Glomerular visceral epithelial cell (primary cell): ENCODE measurements around the gene NOL4L.
"Not testable (repeated sequence)": the region's sequence is repeated elsewhere in the genome, so short reads cannot be mapped to it uniquely, and the experiment has no call there.

Experiments
- DNase-seq: peaks from one replicate; pipeline ENCODE4 v3.0.0-alpha.2; 2016; ENCODE audit errors: extremely low spot score

The NOL4L gene

GRCh38 chr20:32429343-32429742 is 155.8 kb downstream of the NOL4L start:
- DNase-seq = no peak

- no peak for DNase-seq
Observed at GRCh38 chr20:32427996-32428395, 157.1 kb downstream of the NOL4L start.

GRCh38 chr20:32421290-32421689 is 163.8 kb downstream of the NOL4L start:
- DNase-seq = no peak

- no peak for DNase-seq
Observed at GRCh38 chr20:32418376-32418775, 166.8 kb downstream of the NOL4L start.

- DNase-seq = no peak
Observed at GRCh38 chr20:32416206-32416605, 168.9 kb downstream of the NOL4L start.

- no peak for DNase-seq
Observed at GRCh38 chr20:32415494-32415893, 169.6 kb downstream of the NOL4L start.

- no peak for DNase-seq
Observed at GRCh38 chr20:32411955-32412706, 173.0 kb downstream of the NOL4L start.

GRCh38 chr20:32407131-32407750 is 177.9 kb downstream of the NOL4L start:
- DNase-seq = not testable (repeated sequence)

GRCh38 chr20:32406701-32407100 is 178.4 kb downstream of the NOL4L start:
- DNase-seq = no peak

- DNase-seq = no peak
Observed at GRCh38 chr20:32404017-32404416, 181.1 kb downstream of the NOL4L start.

GRCh38 chr20:32400476-32400875 is 184.7 kb downstream of the NOL4L start:
- no peak for DNase-seq

GRCh38 chr20:32397567-32398084 is 187.5 kb downstream of the NOL4L start:
- DNase-seq = no peak

GRCh38 chr20:32396646-32397160 is 188.4 kb downstream of the NOL4L start:
- DNase-seq = no peak

GRCh38 chr20:32395066-32395465 is 190.1 kb downstream of the NOL4L start:
- DNase-seq = no peak
